GM12801 (cell line): Measurements from ENCODE around the gene FGF1.

ENCODE experiments used
- CTCF ChIP-seq: IDR thresholded peaks from one replicate; pipeline ENCODE4 v1.5.1; 2011; ENCODE audit warnings: control low read depth; ENCODE audit not compliant: insufficient read length; ENCODE audit errors: extremely low read depth

The FGF1 gene

GRCh38 chr5:142659405-142659804 is 26.5 kb downstream of the FGF1 start:
- TF ChIP-seq CTCF, result no peak

GRCh38 chr5:142658278-142658677 is 27.6 kb downstream of the FGF1 start:
- TF ChIP-seq CTCF, result no peak

- no peak for TF ChIP-seq CTCF
These were observed 28.4 kb downstream of the FGF1 start for GRCh38 chr5:142657446-142657845.

- no peak for TF ChIP-seq CTCF
These were observed 30.3 kb downstream of the FGF1 start for GRCh38 chr5:142655339-142656267.

GRCh38 chr5:142654578-142655058 is 31.3 kb downstream of the FGF1 start:
- TF ChIP-seq CTCF, result no peak

- no peak for TF ChIP-seq CTCF
These were observed 32.6 kb downstream of the FGF1 start for GRCh38 chr5:142653321-142653720.

- no peak for TF ChIP-seq CTCF
These were observed 33.3 kb downstream of the FGF1 start for GRCh38 chr5:142652563-142652962.
